ENCODE measurements around the gene NDUFV1.
"Not testable (repeated sequence)": the region's sequence is repeated elsewhere in the genome, so short reads cannot be mapped to it uniquely, and the experiment has no call there.

The NDUFV1 gene

DNA sequence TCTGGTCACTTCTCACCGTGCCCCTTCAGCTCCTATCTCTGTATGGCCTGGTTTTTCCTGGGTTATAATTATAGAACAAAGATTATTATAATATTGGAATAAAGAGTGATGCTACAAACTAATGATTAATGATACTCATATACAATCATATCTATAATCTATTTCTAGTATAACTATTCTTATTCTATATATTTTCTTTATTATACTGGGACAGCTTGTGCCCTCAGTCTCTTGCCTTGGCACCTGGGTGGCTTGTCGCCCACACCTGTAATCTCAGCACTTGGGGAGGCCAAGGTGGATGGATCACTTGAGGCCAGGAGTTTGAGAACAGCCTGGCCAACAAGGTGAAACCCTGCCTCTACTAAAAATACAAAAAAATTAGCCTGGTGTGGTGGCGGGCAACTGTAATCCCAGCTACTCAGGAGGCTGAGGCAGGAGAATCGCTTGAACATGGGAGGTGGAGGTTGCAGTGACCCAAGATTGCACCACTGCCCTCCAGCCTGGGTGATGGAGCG, 53.0 kb downstream of the NDUFV1 start:
- DNase-seq = not testable (repeated sequence)

- DNase-seq = not testable (repeated sequence)
Measured at GRCh38 chr11:67660752-67661151, 54.0 kb downstream of the NDUFV1 start.
